A204.1 (cell line): ENCODE results near the gene CHMP6.
"Not testable (repeated sequence)": the region's sequence is repeated elsewhere in the genome, so short reads cannot be mapped to it uniquely, and the experiment has no call there.

Experiments
- FAIRE-seq: peaks from 2 replicates; lab custom pipeline; 2012; peaks lifted over from hg19 to GRCh38; lab: Jason Lieb, UNC

CHMP6 gene

GRCh38 chr17:81012574-81013447 is 21.2 kb downstream of the CHMP6 start:
- FAIRE-seq: no peak

GRCh38 chr17:81013642-81014041 is 22.0 kb downstream of the CHMP6 start:
- FAIRE-seq: no peak

- no peak for FAIRE-seq
These were observed 23.5 kb downstream of the CHMP6 start for GRCh38 chr17:81015136-81015535.

GRCh38 chr17:81016575-81016974 is 24.9 kb downstream of the CHMP6 start:
- FAIRE-seq: no peak

- FAIRE-seq: not testable (repeated sequence)
These were observed 25.7 kb downstream of the CHMP6 start for GRCh38 chr17:81017330-81017729.

GRCh38 chr17:81018044-81018802 is 26.6 kb downstream of the CHMP6 start:
- FAIRE-seq: no peak

GRCh38 chr17:81019563-81020442 is 28.2 kb downstream of the CHMP6 start:
- FAIRE-seq: no peak

GRCh38 chr17:81020443-81020766 is 28.8 kb downstream of the CHMP6 start:
- no peak for FAIRE-seq

GRCh38 chr17:81020767-81021497 is 29.3 kb downstream of the CHMP6 start:
- FAIRE-seq: no peak

GRCh38 chr17:81021531-81022343 is 30.1 kb downstream of the CHMP6 start:
- FAIRE-seq: no peak

- FAIRE-seq: no peak
These were observed 30.7 kb downstream of the CHMP6 start for GRCh38 chr17:81022344-81022676.

GRCh38 chr17:81025065-81025740 is 33.6 kb downstream of the CHMP6 start:
- no peak for FAIRE-seq

GRCh38 chr17:81025741-81026129 is 34.1 kb downstream of the CHMP6 start:
- FAIRE-seq: no peak

- FAIRE-seq: no peak
These were observed 34.8 kb downstream of the CHMP6 start for GRCh38 chr17:81026266-81027036.

- no peak for FAIRE-seq
These were observed 35.4 kb downstream of the CHMP6 start for GRCh38 chr17:81027038-81027437.

- FAIRE-seq: no peak
These were observed 36.2 kb downstream of the CHMP6 start for GRCh38 chr17:81027591-81028505.

GRCh38 chr17:81028506-81028858 is 36.8 kb downstream of the CHMP6 start:
- no peak for FAIRE-seq

GRCh38 chr17:81029859-81030258 is 38.2 kb downstream of the CHMP6 start:
- FAIRE-seq: no peak

- not testable (repeated sequence) for FAIRE-seq
These were observed 38.7 kb downstream of the CHMP6 start for GRCh38 chr17:81030312-81030711.
